NCI-H1048 (cell line): ENCODE data around the gene USP49.

Experiments
- DNase-seq: peaks from one replicate; lab custom pipeline; 2025; lab: John Stamatoyannopoulos, UW

Gene USP49

GRCh38 chr6:41874741-41875140 lies 20.4 kb downstream of the USP49 start:
- DNase-seq = no peak

GRCh38 chr6:41872147-41872546 lies 23.0 kb downstream of the USP49 start:
- no peak for DNase-seq

GRCh38 chr6:41871691-41872090 lies 23.5 kb downstream of the USP49 start:
- DNase-seq = no peak

- no peak for DNase-seq
Measured at GRCh38 chr6:41859356-41859755, 35.8 kb downstream of the USP49 start.

- DNase-seq = no peak
Measured at GRCh38 chr6:41858703-41859102, 36.5 kb downstream of the USP49 start.

GRCh38 chr6:41850861-41851260 lies 44.3 kb downstream of the USP49 start:
- DNase-seq = no peak

GRCh38 chr6:41846666-41847237 lies 48.4 kb downstream of the USP49 start:
- DNase-seq = no peak

- no peak for DNase-seq
Measured at GRCh38 chr6:41843178-41843577, 52.0 kb downstream of the USP49 start.

GRCh38 chr6:41840326-41840725 lies 54.8 kb downstream of the USP49 start:
- DNase-seq = no peak

GRCh38 chr6:41836660-41837052 lies 58.5 kb downstream of the USP49 start:
- DNase-seq = no peak

GRCh38 chr6:41836022-41836659 lies 59.0 kb downstream of the USP49 start:
- no peak for DNase-seq

GRCh38 chr6:41832263-41832662 lies 62.9 kb downstream of the USP49 start:
- no peak for DNase-seq

GRCh38 chr6:41826343-41827022 lies 68.7 kb downstream of the USP49 start:
- DNase-seq = no peak

- no peak for DNase-seq
Measured at GRCh38 chr6:41824571-41825569, 70.3 kb downstream of the USP49 start.

GRCh38 chr6:41823178-41823577 lies 72.0 kb downstream of the USP49 start:
- no peak for DNase-seq

- no peak for DNase-seq
Measured at GRCh38 chr6:41822021-41822420, 73.2 kb downstream of the USP49 start.

GRCh38 chr6:41821266-41821665 lies 73.9 kb downstream of the USP49 start:
- no peak for DNase-seq

- DNase-seq = no peak
Measured at GRCh38 chr6:41818271-41819054, 76.7 kb downstream of the USP49 start.

- DNase-seq = no peak
Measured at GRCh38 chr6:41815587-41815986, 79.6 kb downstream of the USP49 start.

GRCh38 chr6:41814629-41815028 lies 80.5 kb downstream of the USP49 start:
- no peak for DNase-seq

GRCh38 chr6:41813956-41814355 lies 81.2 kb downstream of the USP49 start:
- no peak for DNase-seq

GRCh38 chr6:41813469-41813868 lies 81.7 kb downstream of the USP49 start:
- DNase-seq = no peak
